GM18868 (cell line): ENCODE data around the gene CARD10.
"Not testable (repeated sequence)": the region's sequence is repeated elsewhere in the genome, so short reads cannot be mapped to it uniquely, and the experiment has no call there.

ENCODE experiments used
- ATAC-seq: cut with Tn5 transposase; IDR thresholded peaks from one replicate; pipeline ENCODE4 v1.9.1; 2021; ENCODE audit warnings: mild to moderate bottlenecking, moderate library complexity; ENCODE audit not compliant: unreplicated experiment

CARD10 gene

GRCh38 chr22:37527081-37527752, 8.0 kb upstream of the CARD10 start:
- not testable (repeated sequence) for ATAC-seq

GRCh38 chr22:37526376-37526775, 7.2 kb upstream of the CARD10 start:
- no peak for ATAC-seq

GRCh38 chr22:37525746-37526350, 6.6 kb upstream of the CARD10 start:
- no peak for ATAC-seq

GRCh38 chr22:37525073-37525745, 6.0 kb upstream of the CARD10 start:
- no peak for ATAC-seq

GRCh38 chr22:37522482-37522881, 3.3 kb upstream of the CARD10 start:
- ATAC-seq: no peak

GRCh38 chr22:37521236-37521739, 2.1 kb upstream of the CARD10 start:
- ATAC-seq: no peak

- no peak for ATAC-seq
Measured at GRCh38 chr22:37520776-37521191, 1.6 kb upstream of the CARD10 start.

- ATAC-seq: no peak
Measured at GRCh38 chr22:37518509-37519267, 527 bp downstream of the CARD10 start.

- no peak for ATAC-seq
Measured at GRCh38 chr22:37517826-37518450, 1.3 kb downstream of the CARD10 start.

GRCh38 chr22:37516456-37516855, 2.8 kb downstream of the CARD10 start:
- no peak for ATAC-seq

- no peak for ATAC-seq
Measured at GRCh38 chr22:37515901-37516300, 3.3 kb downstream of the CARD10 start.

GRCh38 chr22:37514526-37515051, 4.6 kb downstream of the CARD10 start:
- no peak for ATAC-seq

- ATAC-seq: no peak
Measured at GRCh38 chr22:37511395-37512104, 7.7 kb downstream of the CARD10 start.

- ATAC-seq: no peak
Measured at GRCh38 chr22:37510091-37510490, 9.1 kb downstream of the CARD10 start.

GRCh38 chr22:37509059-37509860, 10.0 kb downstream of the CARD10 start:
- no peak for ATAC-seq

- ATAC-seq: no peak
Measured at GRCh38 chr22:37508431-37508992, 10.7 kb downstream of the CARD10 start.

- ATAC-seq: no peak
Measured at GRCh38 chr22:37507731-37508130, 11.5 kb downstream of the CARD10 start.

GRCh38 chr22:37505989-37506388, 13.2 kb downstream of the CARD10 start:
- no peak for ATAC-seq

- ATAC-seq: no peak
Measured at GRCh38 chr22:37505565-37505964, 13.7 kb downstream of the CARD10 start.
